ENCODE data around the gene GALNTL6. TPM values are rescaled to one million over a fixed set of nuclear protein-coding genes. Genes with fewer than 3 reads are reported as not detected.

Gene GALNTL6
- total RNA-seq, 1 experiment from 2014 or later = not detected

DNA sequence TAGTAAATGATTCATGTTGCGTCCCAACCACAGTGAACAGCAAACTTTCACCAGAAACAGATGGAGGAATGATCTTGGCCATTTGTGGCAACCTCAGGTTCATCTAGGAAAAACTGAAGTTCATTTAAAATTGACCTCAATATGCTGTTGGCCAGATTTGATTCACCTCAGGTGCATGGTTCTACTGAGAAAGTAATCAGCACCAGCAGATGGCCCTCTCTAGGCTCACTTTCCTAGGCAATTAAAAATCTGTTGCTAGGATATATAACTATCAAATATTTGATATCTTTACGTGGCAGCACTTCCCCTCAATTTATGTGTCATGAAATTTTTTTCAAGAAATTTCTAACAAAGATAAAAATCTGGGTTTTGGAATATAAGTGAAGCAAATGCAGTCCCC is 344.7 kb downstream of the GALNTL6 start:
- no peak overlapping the region for H2AFZ ChIP-seq
- H3K4me1 ChIP-seq (replicated peaks; ENCODE audit: insufficient read depth) = no peaks in the 10 kb centered on the region
- TF ChIP-seq EZH2 (IDR thresholded peaks at IDR 0.05; ENCODE audit: low read depth) = no peak
- TF ChIP-seq, protein P1, sequence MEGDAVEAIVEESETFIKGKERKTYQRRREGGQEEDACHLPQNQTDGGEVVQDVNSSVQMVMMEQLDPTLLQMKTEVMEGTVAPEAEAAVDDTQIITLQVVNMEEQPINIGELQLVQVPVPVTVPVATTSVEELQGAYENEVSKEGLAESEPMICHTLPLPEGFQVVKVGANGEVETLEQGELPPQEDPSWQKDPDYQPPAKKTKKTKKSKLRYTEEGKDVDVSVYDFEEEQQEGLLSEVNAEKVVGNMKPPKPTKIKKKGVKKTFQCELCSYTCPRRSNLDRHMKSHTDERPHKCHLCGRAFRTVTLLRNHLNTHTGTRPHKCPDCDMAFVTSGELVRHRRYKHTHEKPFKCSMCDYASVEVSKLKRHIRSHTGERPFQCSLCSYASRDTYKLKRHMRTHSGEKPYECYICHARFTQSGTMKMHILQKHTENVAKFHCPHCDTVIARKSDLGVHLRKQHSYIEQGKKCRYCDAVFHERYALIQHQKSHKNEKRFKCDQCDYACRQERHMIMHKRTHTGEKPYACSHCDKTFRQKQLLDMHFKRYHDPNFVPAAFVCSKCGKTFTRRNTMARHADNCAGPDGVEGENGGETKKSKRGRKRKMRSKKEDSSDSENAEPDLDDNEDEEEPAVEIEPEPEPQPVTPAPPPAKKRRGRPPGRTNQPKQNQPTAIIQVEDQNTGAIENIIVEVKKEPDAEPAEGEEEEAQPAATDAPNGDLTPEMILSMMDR (conservative IDR thresholded peaks at IDR 0.05) = no peak
- no peaks in the 10 kb centered on the region for H3K27me3 ChIP-seq (ENCODE audit: insufficient read depth, low read depth)
- H3K36me3 ChIP-seq (ENCODE audit: low read depth) = no peaks in the 10 kb centered on the region
- no peaks in the 10 kb centered on the region for H4K20me1 ChIP-seq (ENCODE audit: insufficient read depth)
- ChIA-PET POLR2A (ENCODE audit: unreplicated experiment) (no interaction called here), CTCF (no interaction called here)
- no peak overlapping the region for H3K4me3 ChIP-seq
- no TSS peak for BruUV-seq (replicated peaks)
- no peaks in the 10 kb centered on the region for H3K9me2 ChIP-seq (ENCODE audit: insufficient read depth)
- H3K9me3 ChIP-seq (ENCODE audit: insufficient read depth, low read depth) = no peaks in the 10 kb centered on the region
- no peak for DNase-seq
- intact Hi-C loops (cut with micrococcal nuclease; ENCODE audit: unreplicated experiment) = no loop called here
- no peaks in the 10 kb centered on the region for H3F3A ChIP-seq (ENCODE audit: insufficient read depth, low read depth)
- H3K79me2 ChIP-seq (ENCODE audit: low read depth) = no peaks in the 10 kb centered on the region
- no peak overlapping the region for H3K27ac ChIP-seq
- H3K4me2 ChIP-seq = no peak overlapping the region

DNA sequence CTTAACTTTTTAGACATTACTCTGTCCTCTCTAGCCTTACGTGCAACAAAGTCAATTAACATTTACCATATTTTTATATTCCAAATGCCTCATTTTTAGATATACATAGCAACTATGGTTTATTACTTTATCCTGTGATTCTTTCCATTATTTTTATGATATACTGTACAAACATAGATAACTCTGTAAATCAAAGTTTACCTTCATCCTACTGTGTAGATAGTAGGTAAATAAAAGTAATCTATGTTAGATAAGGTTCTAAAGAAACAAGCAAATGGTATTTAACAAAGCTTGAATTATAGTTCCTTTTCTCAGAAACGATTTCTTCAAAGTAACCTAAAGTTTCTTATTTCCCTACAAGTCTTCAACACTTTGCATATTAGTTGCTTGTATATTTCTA is 350.0 kb downstream of the GALNTL6 start:
- Histone ChIP-seq H3K36me3 (ENCODE audit: low read depth) (no peaks in the 10 kb centered on the region), H3K79me2 (ENCODE audit: low read depth) (no peaks in the 10 kb centered on the region), H3K9me3 (ENCODE audit: insufficient read depth, low read depth) (no peaks in the 10 kb centered on the region), H3K9me2 (ENCODE audit: insufficient read depth) (no peaks in the 10 kb centered on the region), H3K27me3 (ENCODE audit: insufficient read depth, low read depth) (no peaks in the 10 kb centered on the region), H3F3A (ENCODE audit: insufficient read depth, low read depth) (no peaks in the 10 kb centered on the region), H2AFZ (no peak overlapping the region), H3K4me1 (replicated peaks; ENCODE audit: insufficient read depth) (no peaks in the 10 kb centered on the region), H3K27ac (no peak overlapping the region), H4K20me1 (ENCODE audit: insufficient read depth) (no peaks in the 10 kb centered on the region), H3K4me3 (no peak overlapping the region), H3K4me2 (no peak overlapping the region)
- BruUV-seq (replicated peaks) = no TSS peak
- CTCF ChIA-PET = no interaction called here
- DNase-seq = no peak
- POLR2A ChIA-PET (ENCODE audit: unreplicated experiment) = no interaction called here
- intact Hi-C loops (cut with micrococcal nuclease; ENCODE audit: unreplicated experiment) = no loop called here
- TF ChIP-seq, protein P1 (conservative IDR thresholded peaks at IDR 0.05) = no peak
- TF ChIP-seq EZH2 (IDR thresholded peaks at IDR 0.05; ENCODE audit: low read depth) = no peak

DNA sequence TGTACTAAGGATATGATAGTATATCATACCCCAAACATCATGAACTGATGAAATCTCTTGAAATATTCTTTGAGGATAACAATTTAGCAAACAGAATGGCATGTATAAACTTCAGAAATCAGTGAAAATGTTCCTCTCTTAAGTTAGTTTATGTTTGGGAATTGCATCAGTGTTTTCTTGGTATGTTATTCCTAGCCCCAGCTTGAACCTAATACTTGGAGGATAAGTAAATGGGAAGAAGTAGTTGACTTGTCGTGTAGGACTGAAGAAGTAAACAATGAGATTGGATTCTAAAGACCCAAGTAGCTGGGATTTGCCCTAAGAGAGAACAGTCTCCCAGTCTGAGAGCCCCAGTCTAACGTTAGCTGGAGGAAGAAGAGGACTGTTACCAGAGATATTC is 355.7 kb downstream of the GALNTL6 start:
- TF ChIP-seq EZH2 (IDR thresholded peaks at IDR 0.05; ENCODE audit: low read depth) = no peak
- TF ChIP-seq, protein P1 (conservative IDR thresholded peaks at IDR 0.05) = no peak
- Histone ChIP-seq H3K27ac (no peak overlapping the region), H3K4me3 (no peak overlapping the region), H3K27me3 (ENCODE audit: insufficient read depth, low read depth) (no peaks in the 10 kb centered on the region), H3K36me3 (ENCODE audit: low read depth) (no peaks in the 10 kb centered on the region), H2AFZ (no peak overlapping the region), H3K9me2 (ENCODE audit: insufficient read depth) (no peaks in the 10 kb centered on the region), H3K79me2 (ENCODE audit: low read depth) (no peaks in the 10 kb centered on the region), H4K20me1 (ENCODE audit: insufficient read depth) (no peaks in the 10 kb centered on the region), H3K9me3 (ENCODE audit: insufficient read depth, low read depth) (no peaks in the 10 kb centered on the region), H3K4me2 (no peak overlapping the region), H3F3A (ENCODE audit: insufficient read depth, low read depth) (no peaks in the 10 kb centered on the region), H3K4me1 (replicated peaks; ENCODE audit: insufficient read depth) (no peaks in the 10 kb centered on the region)
- CTCF ChIA-PET = no interaction called here
- BruUV-seq (replicated peaks) = no TSS peak
- POLR2A ChIA-PET (ENCODE audit: unreplicated experiment) = no interaction called here
- no peak for DNase-seq
- intact Hi-C loops (cut with micrococcal nuclease; ENCODE audit: unreplicated experiment) = no loop called here
